HepG2 (cell line): ENCODE measurements around the gene TMX2. TPM values are rescaled to one million over a fixed set of nuclear protein-coding genes. Genes with fewer than 3 reads are reported as not detected.

Source experiments
- CCAR2 ChIP-seq: fragments of 200-400 bp; formaldehyde crosslinking; optimal IDR thresholded peaks from 2 replicates; pipeline ENCODE3; 2018; ENCODE audit warnings: low read depth, mild to moderate bottlenecking, low read length, moderate library complexity
- CTCF ChIP-seq: sonication (generic); formaldehyde crosslinking; IDR thresholded peaks from 2 replicates; pipeline ENCODE4 v1.5.0; 2020; ENCODE audit warnings: mild to moderate bottlenecking, missing genetic modification reagents, moderate library complexity
- GZF1 ChIP-seq: sonication (generic); formaldehyde crosslinking; IDR thresholded peaks from 2 replicates; pipeline ENCODE4 v1.5.1; 2020; ENCODE audit warnings: mild to moderate bottlenecking, missing genetic modification reagents
- PREB ChIP-seq: sonication (generic); formaldehyde crosslinking; IDR thresholded peaks from 2 replicates; pipeline ENCODE4 v1.4.0; 2020; ENCODE audit warnings: missing genetic modification reagents
- PRPF4 ChIP-seq: fragments of 200-400 bp; formaldehyde crosslinking; IDR thresholded peaks from 2 replicates; pipeline ENCODE4 v1.6.1; 2016; ENCODE audit warnings: low read length, low read depth; ENCODE audit not compliant: poor library complexity, severe bottlenecking
- SAP130 ChIP-seq: IDR thresholded peaks from 2 replicates; pipeline ENCODE4 v1.6.1; 2016; ENCODE audit warnings: low read depth
- SOX5 ChIP-seq: IDR thresholded peaks from 2 replicates; pipeline ENCODE4 v1.6.1; 2016; ENCODE audit warnings: borderline replicate concordance
- SRSF1 ChIP-seq: fragments of 200-400 bp; formaldehyde crosslinking; optimal IDR thresholded peaks from 2 replicates; pipeline ENCODE3; 2017; ENCODE audit warnings: mild to moderate bottlenecking, low read depth, low read length, moderate library complexity
- ZBTB40 ChIP-seq, 2 experiments: fragments of 450-650 bp in 1 of 2; sonication (generic) in 1 of 2; formaldehyde crosslinking in 1 of 2; IDR thresholded peaks; 2 replicates each; pipeline versions ENCODE4 v1.6.1 to v1.8.0; 2016 to 2022; ENCODE audit warnings: antibody characterized with exemption in 1 of 2, mild to moderate bottlenecking in 1 of 2, missing genetic modification reagents in 1 of 2
- ZBTB42 ChIP-seq: sonication (generic); formaldehyde crosslinking; IDR thresholded peaks from 2 replicates; pipeline ENCODE4 v1.5.0; 2020; ENCODE audit warnings: mild to moderate bottlenecking, missing genetic modification reagents
- ZFP41 ChIP-seq: sonication (generic); formaldehyde crosslinking; IDR thresholded peaks from 2 replicates; pipeline ENCODE4 v1.4.0; 2020; ENCODE audit warnings: mild to moderate bottlenecking, missing genetic modification reagents, borderline replicate concordance
- ZNF510 ChIP-seq: sonication (generic); formaldehyde crosslinking; IDR thresholded peaks from 2 replicates; pipeline ENCODE4 v1.4.0; 2020; ENCODE audit warnings: low read depth, mild to moderate bottlenecking, missing genetic modification reagents
- ZNF577 ChIP-seq: sonication (generic); formaldehyde crosslinking; IDR thresholded peaks from 2 replicates; pipeline ENCODE4 v1.4.0; 2020; ENCODE audit warnings: mild to moderate bottlenecking, low read depth, missing genetic modification reagents, borderline replicate concordance
- ZNF605 ChIP-seq: sonication (generic); formaldehyde crosslinking; IDR thresholded peaks from 2 replicates; pipeline ENCODE4 v1.8.0; 2022; ENCODE audit warnings: mild to moderate bottlenecking, missing genetic modification reagents
- ZNF614 ChIP-seq: IDR thresholded peaks from 2 replicates; pipeline ENCODE4 v1.6.1; 2018; ENCODE audit warnings: missing biosample characterization, missing genetic modification reagents, inconsistent platforms, borderline replicate concordance
- ZNF850 ChIP-seq: sonication (generic); formaldehyde crosslinking; conservative IDR thresholded peaks from 2 replicates; pipeline ENCODE4 v1.9.0; 2021; ENCODE audit warnings: mild to moderate bottlenecking, missing genetic modification reagents
- polyA plus RNA-seq, 8 experiments: library from polyadenylated mRNA; depleted of rRNA in 3 of 8; stranded (reverse) in 7 of 8; unstranded in 1 of 8; fragments of >200 nt; fragmentation: Illumina TruSeq in 4 of 8; extraction: Trizol in 4 of 8; gene quantifications; 2 replicates each; pipeline versions ENCODE4 v1.2.1 to v1.2.3, GENCODE V29; 2011 to 2016; ENCODE audit warnings: low read depth in 4 of 8, missing spikeins in 1 of 8, mixed read lengths in 1 of 8; ENCODE audit not compliant: insufficient read depth in 1 of 8
- total RNA-seq, 5 experiments: library from RNA; depleted of rRNA; stranded (reverse); fragments of >200 nt; fragmentation: Illumina TruSeq; extraction: Trizol; gene quantifications; 2 replicates each; pipeline ENCODE4 v1.2.3, GENCODE V29; 2016; ENCODE audit warnings: low read depth in 1 of 5

Gene TMX2
- total and polyA plus RNA-seq, 2 of the 13 experiments (the other 11 are each of a cell fraction or from before 2014, with no cell fraction given), result 84.5 to 129 TPM

GRCh38 chr11:57779276-57779675 lies 66.9 kb downstream of the TMX2 start (continued):
- TF ChIP-seq PREB (CRISPR knock-in tag) (no peak), ZNF614 (CRISPR knock-in tag) (peak; percentile 44), ZNF510 (no peak), SRSF1 (no peak), GZF1 (CRISPR knock-in tag) (0 out of 2 replicates have a peak, but pooled peaks have one; percentile 16), ZFP41 (CRISPR knock-in tag) (no peak), ZBTB42 (no peak), ZBTB40 (IDR thresholded peaks at IDR 0.05) (no peak), ZBTB40 (CRISPR knock-in tag; IDR thresholded peaks at IDR 0.05) (no peak), ZNF850 (CRISPR knock-in tag) (no peak), SOX5 (CRISPR knock-in tag) (peak; percentile 62; the same call in 1 of the 2 replicates), CCAR2 (no peak), SAP130 (CRISPR knock-in tag) (peak; percentile 57), ZNF605 (CRISPR knock-in tag) (no peak), PRPF4 (no peak), CTCF (CRISPR knock-in tag) (0 out of 2 replicates have a peak, but pooled peaks have one; percentile 18), ZNF577 (CRISPR knock-in tag) (no peak)
